ENCODE results near the gene PPP1R9B.

PPP1R9B gene

GRCh38 chr17:50172936-50173334 is 22.5 kb upstream of the PPP1R9B start:
- DNase-seq: no peak

- no peak for DNase-seq
These were observed 21.7 kb upstream of the PPP1R9B start for GRCh38 chr17:50172130-50172529.

- DNase-seq: no peak
These were observed 21.0 kb upstream of the PPP1R9B start for GRCh38 chr17:50171371-50172071.

GRCh38 chr17:50170662-50171370 is 20.3 kb upstream of the PPP1R9B start:
- no peak for DNase-seq

- DNase-seq: no peak
These were observed 19.5 kb upstream of the PPP1R9B start for GRCh38 chr17:50169881-50170459.

GRCh38 chr17:50169121-50169764 is 18.8 kb upstream of the PPP1R9B start:
- DNase-seq: peak; percentile 58 to 64

- DNase-seq: no peak
These were observed 17.8 kb upstream of the PPP1R9B start for GRCh38 chr17:50168319-50168718.

GRCh38 chr17:50167371-50167770 is 16.9 kb upstream of the PPP1R9B start:
- DNase-seq: no peak

- no peak for DNase-seq
These were observed 16.2 kb upstream of the PPP1R9B start for GRCh38 chr17:50166518-50167181.

GRCh38 chr17:50165867-50166517 is 15.5 kb upstream of the PPP1R9B start, which contains the start of gene SGCA:
SGCA (plus strand) TSS chr17:50166005; CDS start chr17:50166041, 36 bp downstream.
- no peak for DNase-seq

GRCh38 chr17:50165466-50165865 is 15.0 kb upstream of the PPP1R9B start:
- no peak for DNase-seq

- no peak for DNase-seq
These were observed 14.6 kb upstream of the PPP1R9B start for GRCh38 chr17:50165066-50165465.

- DNase-seq: no peak
These were observed 14.2 kb upstream of the PPP1R9B start for GRCh38 chr17:50164697-50164988.

- DNase-seq: no peak
These were observed 13.6 kb upstream of the PPP1R9B start for GRCh38 chr17:50163843-50164696.

GRCh38 chr17:50162466-50163254 is 12.2 kb upstream of the PPP1R9B start:
- no peak for DNase-seq

- DNase-seq: no peak
These were observed 11.4 kb upstream of the PPP1R9B start for GRCh38 chr17:50161911-50162288.

- peak; percentile 96 for DNase-seq
These were observed 10.8 kb upstream of the PPP1R9B start for GRCh38 chr17:50161023-50161910.

GRCh38 chr17:50157891-50158290 is 7.4 kb upstream of the PPP1R9B start:
- DNase-seq: no peak

- DNase-seq: no peak
These were observed 4.8 kb upstream of the PPP1R9B start for GRCh38 chr17:50155115-50155819.

All from stimulated activated CD4-positive, alpha-beta T cell treated with anti-CD3 and anti-CD28 coated beads, Interleukin-2, amount 100 ng/mL, for 24 hours (primary cell).